ENCODE results near the gene COBLL1. TPM values are rescaled to one million over a fixed set of nuclear protein-coding genes. Genes with fewer than 3 reads are reported as not detected.

Gene COBLL1
- total and polyA plus RNA-seq, 2 experiments from 2014 or later, result 19.6 to 33.5 TPM

- no peak overlapping the region for H3K27ac ChIP-seq
- H3K27me3 ChIP-seq, result peaks cover 3% of the 10 kb centered on the region
- no peak overlapping the region for H3K4me3 ChIP-seq
- H3K36me3 ChIP-seq, result no peaks in the 10 kb centered on the region
- H3K4me1 ChIP-seq (ENCODE audit: low read depth), result no peaks in the 10 kb centered on the region
- no peak for DNase-seq (ENCODE audit: low read depth in 1 of 2, low spot score in 1 of 2)
- no peaks in the 10 kb centered on the region for H3K9me3 ChIP-seq (ENCODE audit: low read depth)
- no peak for TF ChIP-seq CTCF (IDR thresholded peaks at IDR 0.05; ENCODE audit: low read depth, low read length)
Measured at GRCh38 chr2:164823126-164823525, 18.5 kb downstream of the COBLL1 start.

- no peak for TF ChIP-seq CTCF (IDR thresholded peaks at IDR 0.05; ENCODE audit: low read depth, low read length)
- peaks cover 3% of the 10 kb centered on the region for H3K27me3 ChIP-seq
Measured at GRCh38 chr2:164821338-164821737, 20.3 kb downstream of the COBLL1 start.

GRCh38 chr2:164818149-164819136 is 23.2 kb downstream of the COBLL1 start:
- Histone ChIP-seq H3K27me3 (peaks cover 3% of the 10 kb centered on the region), H3K4me3 (no peak overlapping the region), H3K27ac (no peak overlapping the region), H3K4me1 (ENCODE audit: low read depth) (peaks cover 3% of the 10 kb centered on the region), H3K36me3 (no peaks in the 10 kb centered on the region), H3K9me3 (ENCODE audit: low read depth) (no peaks in the 10 kb centered on the region)
- TF ChIP-seq CTCF (IDR thresholded peaks at IDR 0.05; ENCODE audit: low read depth, low read length), result no peak
- DNase-seq (ENCODE audit: low read depth in 1 of 2, low spot score in 1 of 2), result no peak

More at GRCh38 chr2:164821338-164821737, 20.3 kb downstream of the COBLL1 start:
- DNase-seq (ENCODE audit: low read depth in 1 of 2, low spot score in 1 of 2), result no peak
- no peak overlapping the region for H3K27ac ChIP-seq
- H3K36me3 ChIP-seq, result no peaks in the 10 kb centered on the region
- H3K4me1 ChIP-seq (ENCODE audit: low read depth), result no peaks in the 10 kb centered on the region
- H3K4me3 ChIP-seq, result no peak overlapping the region
- H3K9me3 ChIP-seq (ENCODE audit: low read depth), result no peaks in the 10 kb centered on the region

- TF ChIP-seq CTCF (IDR thresholded peaks at IDR 0.05; ENCODE audit: low read depth, low read length), result no peak
- Histone ChIP-seq H3K9me3 (ENCODE audit: low read depth) (no peaks in the 10 kb centered on the region), H3K27me3 (peaks cover 2% of the 10 kb centered on the region), H3K4me1 (ENCODE audit: low read depth) (peaks cover 3% of the 10 kb centered on the region), H3K36me3 (no peaks in the 10 kb centered on the region), H3K27ac (no peak overlapping the region), H3K4me3 (no peak overlapping the region)
- no peak for DNase-seq (ENCODE audit: low read depth in 1 of 2, low spot score in 1 of 2)
Measured at GRCh38 chr2:164816900-164817299, 24.7 kb downstream of the COBLL1 start.

- DNase-seq (ENCODE audit: low read depth in 1 of 2, low spot score in 1 of 2), result no peak
- Histone ChIP-seq H3K4me1 (ENCODE audit: low read depth) (peaks cover 3% of the 10 kb centered on the region), H3K27ac (no peak overlapping the region), H3K4me3 (no peak overlapping the region), H3K9me3 (ENCODE audit: low read depth) (no peaks in the 10 kb centered on the region), H3K27me3 (peaks cover 10% of the 10 kb centered on the region), H3K36me3 (no peaks in the 10 kb centered on the region)
- TF ChIP-seq CTCF (IDR thresholded peaks at IDR 0.05; ENCODE audit: low read depth, low read length), result no peak
Measured at GRCh38 chr2:164816046-164816445, 25.6 kb downstream of the COBLL1 start.
